ENCODE results near the gene HLA-B. TPM values are rescaled to one million over a fixed set of nuclear protein-coding genes. Genes with fewer than 3 reads are reported as not detected.

The HLA-B gene
- total RNA-seq, 1 donor from 2014 or later: 16.2 TPM

DNA sequence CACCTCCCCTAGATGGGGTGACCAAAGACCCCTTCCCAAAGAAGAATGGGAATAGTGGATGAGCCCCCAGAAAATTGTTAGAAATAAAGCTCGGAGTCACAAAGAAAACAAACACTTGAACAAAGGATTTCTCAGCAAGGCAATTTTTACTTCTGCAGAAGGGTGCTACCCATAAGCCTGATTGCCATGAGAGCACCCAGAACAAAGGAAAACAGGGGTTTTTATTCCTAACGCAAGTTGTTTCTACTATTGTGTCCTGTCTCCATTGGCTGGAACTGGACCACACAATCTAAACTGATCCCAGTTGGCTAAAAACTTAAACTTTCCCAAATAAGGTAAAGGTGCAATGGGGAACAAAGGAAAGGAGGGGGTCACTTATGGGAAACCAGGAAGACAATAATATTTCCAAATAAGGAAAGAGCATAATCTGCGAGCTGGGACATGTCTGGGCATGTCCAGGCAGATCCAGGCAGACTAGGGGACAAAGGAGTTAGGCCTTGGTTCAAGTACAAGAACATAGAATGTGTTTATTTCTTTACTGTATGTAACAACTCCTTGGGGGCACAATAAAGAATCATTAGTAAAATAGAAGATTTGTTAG is 20.0 kb downstream of the HLA-B start:
- Mint-ChIP-seq H3K36me3 (peaks cover 3% of the 10 kb centered on the region), H3K9me3 (peaks cover 42% of the 10 kb centered on the region), H3K4me1 (no peaks in the 10 kb centered on the region), H3K27ac (no peak overlapping the region), H3K4me3 (no peak overlapping the region), H3K27me3 (ENCODE audit: insufficient read depth, low read depth) (peaks cover 4% of the 10 kb centered on the region)
- no peak overlapping the region for H3K4me3 ChIP-seq
- no peak overlapping the region for H3K4me2 ChIP-seq
- DNase-seq (ENCODE audit: low spot score): no peak
- H3K9me3 ChIP-seq (ENCODE audit: low read depth): no peaks in the 10 kb centered on the region
- no peak overlapping the region for H3K9ac ChIP-seq
- no peaks in the 10 kb centered on the region for H3K4me1 ChIP-seq
- no peaks in the 10 kb centered on the region for H3F3A ChIP-seq (ENCODE audit: low read depth)
- no peaks in the 10 kb centered on the region for H3K36me3 ChIP-seq
- H4K20me1 ChIP-seq (ENCODE audit: low read depth): no peaks in the 10 kb centered on the region
- TF ChIP-seq EZH2phosphoT487 (IDR thresholded peaks at IDR 0.05) (no peak), EZH2 (IDR thresholded peaks at IDR 0.05) (no peak)
- TF ChIP-seq, protein P1, sequence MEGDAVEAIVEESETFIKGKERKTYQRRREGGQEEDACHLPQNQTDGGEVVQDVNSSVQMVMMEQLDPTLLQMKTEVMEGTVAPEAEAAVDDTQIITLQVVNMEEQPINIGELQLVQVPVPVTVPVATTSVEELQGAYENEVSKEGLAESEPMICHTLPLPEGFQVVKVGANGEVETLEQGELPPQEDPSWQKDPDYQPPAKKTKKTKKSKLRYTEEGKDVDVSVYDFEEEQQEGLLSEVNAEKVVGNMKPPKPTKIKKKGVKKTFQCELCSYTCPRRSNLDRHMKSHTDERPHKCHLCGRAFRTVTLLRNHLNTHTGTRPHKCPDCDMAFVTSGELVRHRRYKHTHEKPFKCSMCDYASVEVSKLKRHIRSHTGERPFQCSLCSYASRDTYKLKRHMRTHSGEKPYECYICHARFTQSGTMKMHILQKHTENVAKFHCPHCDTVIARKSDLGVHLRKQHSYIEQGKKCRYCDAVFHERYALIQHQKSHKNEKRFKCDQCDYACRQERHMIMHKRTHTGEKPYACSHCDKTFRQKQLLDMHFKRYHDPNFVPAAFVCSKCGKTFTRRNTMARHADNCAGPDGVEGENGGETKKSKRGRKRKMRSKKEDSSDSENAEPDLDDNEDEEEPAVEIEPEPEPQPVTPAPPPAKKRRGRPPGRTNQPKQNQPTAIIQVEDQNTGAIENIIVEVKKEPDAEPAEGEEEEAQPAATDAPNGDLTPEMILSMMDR (IDR thresholded peaks at IDR 0.05): no peak
- H2AFZ ChIP-seq (replicated peaks): no peak overlapping the region
- H3K79me2 ChIP-seq (ENCODE audit: low read depth): no peaks in the 10 kb centered on the region
- no peaks in the 10 kb centered on the region for H3K27me3 ChIP-seq
- H3K27ac ChIP-seq: no peak overlapping the region

DNA sequence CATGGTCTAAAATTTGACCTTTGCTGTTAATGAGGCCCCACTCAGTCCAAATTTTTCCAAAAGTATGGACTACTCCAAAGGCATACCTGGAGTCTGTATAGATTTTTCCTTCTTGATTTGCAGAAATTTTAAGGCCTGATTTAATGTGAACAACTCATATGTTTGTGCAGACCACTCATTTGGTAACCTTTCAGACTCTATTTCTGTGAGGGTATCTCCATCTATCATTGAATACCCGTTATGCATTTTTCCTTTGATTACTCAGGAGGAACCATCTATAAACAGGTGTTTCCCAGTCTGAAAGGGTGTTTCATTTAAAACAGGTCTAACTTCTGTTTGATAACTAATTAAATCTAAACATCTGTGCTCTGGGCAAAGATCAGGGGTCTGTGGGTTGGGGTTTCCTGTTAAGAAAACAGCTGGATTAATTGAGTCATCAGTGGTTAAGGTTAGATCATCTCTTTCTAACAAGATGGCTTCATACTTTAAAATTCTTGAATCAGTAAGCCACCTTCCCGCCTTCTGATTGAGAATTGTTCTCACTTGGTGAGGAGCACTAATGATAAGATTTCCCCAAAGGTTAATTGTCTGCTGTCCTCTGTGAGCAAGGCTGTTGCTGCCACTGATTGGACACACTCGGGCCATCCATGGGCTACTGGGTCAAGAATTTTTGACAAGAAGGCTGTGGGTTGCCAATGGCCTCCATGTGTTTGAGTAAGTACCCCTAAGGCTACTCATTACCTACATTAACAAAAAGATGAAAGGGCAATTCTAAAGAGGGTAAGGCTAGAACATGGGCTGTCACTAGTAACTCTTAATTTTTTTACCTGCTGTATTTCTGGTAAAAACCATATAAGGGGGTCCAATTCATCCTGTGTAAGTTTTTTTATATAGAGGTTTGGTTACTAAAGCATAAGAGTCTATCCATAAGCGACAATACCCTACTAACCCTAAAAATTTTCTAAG is 24.1 kb downstream of the HLA-B start:
- H3K4me1 ChIP-seq: no peaks in the 10 kb centered on the region
- TF ChIP-seq, protein P1 (IDR thresholded peaks at IDR 0.05): no peak
- TF ChIP-seq EZH2 (IDR thresholded peaks at IDR 0.05) (no peak), EZH2phosphoT487 (IDR thresholded peaks at IDR 0.05) (no peak)
- H3F3A ChIP-seq (ENCODE audit: low read depth): no peaks in the 10 kb centered on the region
- DNase-seq (ENCODE audit: low spot score): no peak
- Mint-ChIP-seq H3K27me3 (ENCODE audit: insufficient read depth, low read depth) (peaks cover 2% of the 10 kb centered on the region), H3K27ac (no peak overlapping the region), H3K36me3 (peaks cover 3% of the 10 kb centered on the region), H3K4me3 (no peak overlapping the region), H3K4me1 (no peaks in the 10 kb centered on the region), H3K9me3 (peaks cover 39% of the 10 kb centered on the region)
- H3K9me3 ChIP-seq (ENCODE audit: low read depth): no peaks in the 10 kb centered on the region
- no peak overlapping the region for H3K27ac ChIP-seq
- H4K20me1 ChIP-seq (ENCODE audit: low read depth): no peaks in the 10 kb centered on the region
- no peaks in the 10 kb centered on the region for H3K79me2 ChIP-seq (ENCODE audit: low read depth)
- no peak overlapping the region for H2AFZ ChIP-seq (replicated peaks)
- H3K4me3 ChIP-seq: no peak overlapping the region
- no peaks in the 10 kb centered on the region for H3K36me3 ChIP-seq
- H3K27me3 ChIP-seq: no peaks in the 10 kb centered on the region
- no peak overlapping the region for H3K4me2 ChIP-seq
- no peak overlapping the region for H3K9ac ChIP-seq

DNA sequence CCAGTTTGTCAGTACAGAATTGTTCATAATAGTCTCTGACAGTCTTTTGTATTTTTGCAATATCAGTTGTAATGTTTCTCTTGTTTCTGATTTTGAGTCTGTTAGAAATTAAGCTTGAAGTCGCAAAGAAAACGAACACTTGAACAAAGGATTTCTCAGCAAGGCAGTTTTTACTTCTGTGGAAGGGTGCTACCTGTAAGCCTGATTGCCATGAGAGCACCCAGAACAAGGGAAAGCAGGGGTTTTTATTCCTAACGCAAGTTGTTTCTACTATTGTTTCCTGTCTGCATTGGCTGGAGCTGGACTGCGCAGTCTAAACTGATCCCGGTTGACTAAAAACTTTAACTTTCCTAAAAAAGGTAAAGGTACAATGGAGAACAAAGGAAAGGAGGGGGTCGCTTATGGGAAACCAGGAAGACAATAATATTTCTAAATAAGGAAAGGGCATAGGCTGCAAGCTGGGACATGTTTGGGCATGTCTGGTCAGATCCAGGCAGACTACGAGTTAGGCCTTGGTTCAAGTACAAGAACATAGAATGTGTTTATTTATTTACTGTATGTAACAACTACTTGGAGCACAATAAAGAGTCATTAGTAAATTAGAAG is 28.5 kb downstream of the HLA-B start:
- H3K27me3 Mint-ChIP-seq (ENCODE audit: insufficient read depth, low read depth): peaks cover 2% of the 10 kb centered on the region
- no peak overlapping the region for H2AFZ ChIP-seq (replicated peaks)
- H3K27ac Mint-ChIP-seq: no peak overlapping the region
- no peaks in the 10 kb centered on the region for H3K36me3 ChIP-seq
- H3K4me3 Mint-ChIP-seq: no peak overlapping the region
- H3K9me3 ChIP-seq (ENCODE audit: low read depth): no peaks in the 10 kb centered on the region
- H3K9me3 Mint-ChIP-seq: peaks cover 27% of the 10 kb centered on the region
- TF ChIP-seq EZH2phosphoT487 (IDR thresholded peaks at IDR 0.05) (no peak), EZH2 (IDR thresholded peaks at IDR 0.05) (no peak)
- TF ChIP-seq, protein P1 (IDR thresholded peaks at IDR 0.05): no peak
- H3K4me3 ChIP-seq: no peak overlapping the region
- H3K4me1 Mint-ChIP-seq: no peaks in the 10 kb centered on the region
- no peaks in the 10 kb centered on the region for H3K79me2 ChIP-seq (ENCODE audit: low read depth)
- no peak overlapping the region for H3K9ac ChIP-seq
- no peaks in the 10 kb centered on the region for H3K4me1 ChIP-seq
- H4K20me1 ChIP-seq (ENCODE audit: low read depth): no peaks in the 10 kb centered on the region
- no peaks in the 10 kb centered on the region for H3K36me3 Mint-ChIP-seq
- no peak overlapping the region for H3K27ac ChIP-seq
- H3K27me3 ChIP-seq: no peaks in the 10 kb centered on the region
- DNase-seq (ENCODE audit: low spot score): no peak
- no peak overlapping the region for H3K4me2 ChIP-seq
- H3F3A ChIP-seq (ENCODE audit: low read depth): no peaks in the 10 kb centered on the region

Measured in neural progenitor cell (in vitro differentiated cells).